Measurements from ENCODE around the gene SLC35A4. TPM values are rescaled to one million over a fixed set of nuclear protein-coding genes. Genes with fewer than 3 reads are reported as not detected.

Gene SLC35A4
- total and polyA plus RNA-seq, 4 donors = 24.9 to 43.4 (median 32.2) TPM

DNA sequence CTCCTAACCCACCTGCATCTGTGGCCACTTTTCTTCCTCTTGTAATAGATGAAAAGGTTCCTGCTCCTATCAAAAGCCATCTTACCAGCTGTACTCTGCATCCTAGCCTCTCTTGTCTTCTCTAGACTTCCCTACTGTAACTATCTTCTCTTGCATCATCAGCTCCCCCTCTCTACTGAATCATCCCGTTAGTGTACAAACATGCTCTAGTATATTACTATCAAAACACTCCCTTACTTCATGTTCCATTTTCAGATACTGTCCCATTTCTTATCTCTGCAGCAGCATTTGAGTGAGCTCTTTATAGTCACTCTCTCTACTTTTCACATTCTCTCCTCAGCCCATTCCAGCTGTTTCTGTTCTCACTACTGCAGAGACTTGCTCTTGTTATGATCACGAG, 10.2 kb upstream of the SLC35A4 start:
- WGBS, 2 donors = 65 to 72% methylated on average over 2 of the region's 2 CpGs
- Histone ChIP-seq H3K27me3 (ENCODE audit: control insufficient read depth in 1 of 2, insufficient read depth in 2 of 2, low read length in 1 of 2) (no peaks in the 10 kb centered on the region), H3K9me3 (ENCODE audit: control insufficient read depth, low read length) (no peaks in the 10 kb centered on the region), H3K4me1 (ENCODE audit: control insufficient read depth in 1 of 2, insufficient read depth in 2 of 2, low read length in 2 of 2) (peaks cover 0 to 4% of the 10 kb centered on the region in 2 donors), H3K4me3 (ENCODE audit: low read length in 2 of 2) (no peak overlapping the region), H3K36me3 (ENCODE audit: control insufficient read depth in 1 of 2, insufficient read depth in 2 of 2, low read length in 1 of 2) (peaks cover 0 to 6% of the 10 kb centered on the region in 2 donors), H3K27ac (ENCODE audit: low read depth in 1 of 2, low read length in 2 of 2) (no peak overlapping the region)
- intact Hi-C loops (cut with DNase I) = no loop called here
- no peak for DNase-seq
- ATAC-seq (ENCODE audit: low FRiP score) = no peak

DNA sequence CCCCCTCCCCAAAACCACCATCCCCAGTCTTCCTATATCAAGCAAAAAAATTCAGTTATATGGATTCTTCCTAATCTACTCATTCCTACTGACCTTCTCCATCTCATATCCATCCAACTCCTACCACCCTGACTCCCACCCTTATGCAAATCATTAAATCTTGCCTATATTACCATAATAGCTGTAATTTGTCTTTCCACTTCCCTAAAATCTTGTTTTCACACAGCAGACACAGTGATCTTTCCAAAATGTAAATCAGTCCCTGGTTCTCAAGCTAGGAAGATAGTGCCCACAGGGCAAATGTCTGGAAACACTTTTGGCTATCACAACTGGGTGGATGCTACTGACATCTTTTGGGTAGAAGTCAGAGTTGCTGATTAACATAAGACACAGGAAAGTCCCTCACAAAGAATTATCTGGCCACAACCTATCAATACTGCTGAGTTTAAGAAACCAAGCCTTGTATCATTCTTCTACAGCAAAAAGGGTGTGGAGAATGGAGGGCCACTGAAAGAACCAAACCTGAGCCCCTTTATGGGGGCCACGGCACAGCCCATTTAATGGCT, 8.8 kb upstream of the SLC35A4 start:
- Histone ChIP-seq H3K27ac (ENCODE audit: low read depth in 1 of 2, low read length in 2 of 2) (no peak overlapping the region), H3K4me1 (ENCODE audit: control insufficient read depth in 1 of 2, insufficient read depth in 2 of 2, low read length in 2 of 2) (peaks cover 0 to 4% of the 10 kb centered on the region in 2 donors), H3K4me3 (ENCODE audit: low read length in 2 of 2) (no peak overlapping the region), H3K9me3 (ENCODE audit: control insufficient read depth, low read length) (no peaks in the 10 kb centered on the region), H3K36me3 (ENCODE audit: control insufficient read depth in 1 of 2, insufficient read depth in 2 of 2, low read length in 1 of 2) (peaks cover 0 to 3% of the 10 kb centered on the region in 2 donors), H3K27me3 (ENCODE audit: control insufficient read depth in 1 of 2, insufficient read depth in 2 of 2, low read length in 1 of 2) (no peaks in the 10 kb centered on the region)
- 75 to 88% methylated on average over 1 of the region's 1 CpG for WGBS, 2 donors
- no peak for ATAC-seq (ENCODE audit: low FRiP score)
- no peak for DNase-seq
- intact Hi-C loops (cut with DNase I) = loop anchor here in 1 of 2 donors (5.0 kb wide), 1 partner anchor 91 kb away; the partner anchor contains the start of genes IK and NDUFA2

DNA sequence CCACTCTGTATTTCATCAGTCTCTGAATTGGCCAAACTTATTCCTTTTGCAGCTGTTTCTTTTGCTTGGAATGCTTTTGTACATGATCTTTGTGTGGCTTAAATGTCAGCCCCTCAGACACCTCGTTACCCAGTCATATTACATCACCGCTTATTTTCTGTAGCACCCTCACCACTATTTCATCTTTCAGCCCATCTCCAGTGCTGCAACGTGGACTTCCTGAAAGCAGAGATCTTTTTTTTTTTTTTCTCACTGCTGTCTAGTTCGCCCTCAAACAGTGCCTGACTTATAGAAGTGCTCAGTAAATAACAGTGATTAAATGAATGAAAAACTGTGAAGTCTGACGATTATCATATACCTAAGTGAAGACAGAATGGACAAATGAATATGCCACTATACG, 8.2 kb upstream of the SLC35A4 start:
- intact Hi-C loops (cut with DNase I) = loop anchor here in 1 of 2 donors (5.0 kb wide), 1 partner anchor 91 kb away; the partner anchor contains the start of genes IK and NDUFA2
- 2 to 3% methylated on average over 6 of the region's 6 CpGs for WGBS, 2 donors
- ATAC-seq (ENCODE audit: low FRiP score) = no peak

DNA sequence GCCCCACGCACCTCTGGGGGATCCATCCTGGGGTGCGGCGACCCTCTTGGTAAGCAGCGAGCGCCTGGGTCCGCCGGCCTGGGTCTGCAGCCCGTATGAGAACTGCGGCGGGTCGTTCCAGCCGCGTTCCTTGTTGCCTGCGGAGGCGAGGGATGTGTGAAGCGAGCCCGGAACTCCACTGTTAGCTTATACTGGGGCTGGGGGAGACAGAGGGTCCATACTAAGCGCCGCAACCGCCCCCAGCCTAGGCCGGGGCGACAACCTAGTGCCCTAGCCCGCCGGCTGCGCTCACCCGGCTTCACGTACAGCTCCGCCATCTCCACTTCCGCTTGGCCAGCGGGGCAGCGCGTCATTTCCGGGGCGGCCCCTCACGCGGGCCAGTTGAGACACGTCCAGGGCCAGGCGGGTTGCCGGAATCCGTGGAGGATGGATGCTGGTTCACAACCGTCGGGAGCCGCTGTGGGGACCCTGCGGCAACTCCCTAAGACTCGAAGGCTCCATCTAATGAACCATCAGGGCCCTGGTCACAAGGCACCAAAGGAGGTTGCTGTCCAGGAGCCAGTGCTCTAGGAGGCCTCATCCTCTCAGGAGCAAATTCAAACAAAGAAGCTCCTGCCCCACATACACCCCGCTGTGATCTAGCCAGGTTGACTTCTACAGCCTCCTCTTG, 7.4 kb upstream of the SLC35A4 start, which contains the start of gene SRA1:
SRA1 (minus strand) TSS at position 338 of the 670 bp plus-strand sequence; CDS start at position 317, 21 bp downstream.
- Histone ChIP-seq H3K27ac (ENCODE audit: low read depth in 1 of 2, low read length in 2 of 2) (peak within 1 kb of the TSS; percentile 5 to 49), H3K27me3 (ENCODE audit: control insufficient read depth in 1 of 2, insufficient read depth in 2 of 2, low read length in 1 of 2) (no peaks in the 10 kb centered on the region), H3K4me1 (ENCODE audit: control insufficient read depth in 1 of 2, insufficient read depth in 2 of 2, low read length in 2 of 2) (peaks cover 0 to 4% of the 10 kb centered on the region in 2 donors), H3K9me3 (ENCODE audit: control insufficient read depth, low read length) (no peaks in the 10 kb centered on the region), H3K36me3 (ENCODE audit: control insufficient read depth in 1 of 2, insufficient read depth in 2 of 2, low read length in 1 of 2) (no peaks in the 10 kb centered on the region), H3K4me3 (ENCODE audit: low read length in 2 of 2) (peak within 1 kb of the TSS; percentile 43 to 88)
- WGBS, 2 donors = 1% methylated on average over 46 of the region's 46 CpGs
- ATAC-seq (ENCODE audit: low FRiP score) = peak; percentile 96
- intact Hi-C loops (cut with DNase I) = loop anchor here in 1 of 2 donors (5.0 kb wide), 1 partner anchor 90 kb away; the partner anchor contains the start of genes IK and NDUFA2
- peak; percentile 96 to 98 for DNase-seq

More for the DNA sequence above, 8.2 kb upstream of the SLC35A4 start:
- Histone ChIP-seq H3K4me3 (ENCODE audit: low read length in 2 of 2) (peak overlapping the region; percentile 28 to 88), H3K27ac (ENCODE audit: low read depth in 1 of 2, low read length in 2 of 2) (no peak overlapping the region), H3K27me3 (ENCODE audit: control insufficient read depth in 1 of 2, insufficient read depth in 2 of 2, low read length in 1 of 2) (no peaks in the 10 kb centered on the region), H3K36me3 (ENCODE audit: control insufficient read depth in 1 of 2, insufficient read depth in 2 of 2, low read length in 1 of 2) (peaks cover 0 to 3% of the 10 kb centered on the region in 2 donors), H3K4me1 (ENCODE audit: control insufficient read depth in 1 of 2, insufficient read depth in 2 of 2, low read length in 2 of 2) (peaks cover 0 to 4% of the 10 kb centered on the region in 2 donors), H3K9me3 (ENCODE audit: control insufficient read depth, low read length) (no peaks in the 10 kb centered on the region)
- no peak for DNase-seq

DNA sequence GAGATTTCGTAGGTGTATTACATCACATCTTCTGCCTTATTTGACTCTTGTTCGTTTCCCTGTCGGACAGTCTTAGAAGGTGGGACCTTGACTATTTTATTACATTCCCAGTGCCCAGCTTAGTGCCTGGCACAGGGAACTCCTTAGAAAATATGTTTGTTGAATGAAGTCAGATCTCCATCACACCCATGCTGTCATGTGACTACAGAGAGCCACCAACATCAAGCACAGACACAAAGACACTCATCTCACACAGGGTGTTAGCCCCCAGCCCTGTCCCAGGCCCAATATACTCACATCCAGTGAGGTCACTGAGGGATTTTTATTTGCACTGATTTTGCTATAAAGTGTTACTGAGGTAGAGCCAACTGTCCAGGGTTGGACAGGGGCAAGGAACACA, 6.7 kb upstream of the SLC35A4 start:
- ATAC-seq (ENCODE audit: low FRiP score) = no peak
- DNase-seq = no peak
- H3K4me1 ChIP-seq (ENCODE audit: control insufficient read depth in 1 of 2, insufficient read depth in 2 of 2, low read length in 2 of 2) = peaks cover 0 to 4% of the 10 kb centered on the region in 2 donors

DNA sequence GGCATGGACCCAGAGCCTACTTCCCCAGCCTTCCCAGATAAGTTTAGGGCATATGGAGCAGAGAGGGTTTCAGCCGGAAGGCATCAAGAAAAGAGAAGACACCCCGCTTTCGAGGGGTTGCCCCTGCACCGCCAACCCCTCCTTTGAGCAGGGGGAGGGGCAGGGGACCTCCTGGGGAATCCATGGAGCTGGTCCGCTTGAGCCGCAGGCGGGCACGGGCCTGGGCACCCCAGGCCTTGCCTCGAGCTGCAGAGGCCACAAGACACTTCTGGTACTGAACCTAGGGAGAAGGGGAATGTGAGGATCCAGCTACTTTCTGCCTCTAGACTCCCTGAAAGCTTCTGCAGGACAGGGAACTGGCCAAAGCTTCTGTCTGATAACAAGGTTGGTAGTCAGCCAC, 6.1 kb upstream of the SLC35A4 start:
- H3K36me3 ChIP-seq (ENCODE audit: control insufficient read depth in 1 of 2, insufficient read depth in 2 of 2, low read length in 1 of 2) = no peaks in the 10 kb centered on the region
- H3K27me3 ChIP-seq (ENCODE audit: control insufficient read depth in 1 of 2, insufficient read depth in 2 of 2, low read length in 1 of 2) = no peaks in the 10 kb centered on the region
- intact Hi-C loops (cut with DNase I) = loop anchor here in 1 of 2 donors (5.0 kb wide), 1 partner anchor 89 kb away; the partner anchor contains the start of genes IK and NDUFA2
- no peak overlapping the region for H3K4me3 ChIP-seq (ENCODE audit: low read length in 2 of 2)
- no peak for DNase-seq
- WGBS, 2 donors = 94 to 95% methylated on average over 9 of the region's 9 CpGs
- no peak for ATAC-seq (ENCODE audit: low FRiP score)
- H3K27ac ChIP-seq (ENCODE audit: low read depth in 1 of 2, low read length in 2 of 2) = no peak overlapping the region
- no peaks in the 10 kb centered on the region for H3K9me3 ChIP-seq (ENCODE audit: control insufficient read depth, low read length)
- peaks cover 0 to 4% of the 10 kb centered on the region in 2 donors for H3K4me1 ChIP-seq (ENCODE audit: control insufficient read depth in 1 of 2, insufficient read depth in 2 of 2, low read length in 2 of 2)

More for the DNA sequence above, 6.7 kb upstream of the SLC35A4 start:
- H3K36me3 ChIP-seq (ENCODE audit: control insufficient read depth in 1 of 2, insufficient read depth in 2 of 2, low read length in 1 of 2) = no peaks in the 10 kb centered on the region
- no peaks in the 10 kb centered on the region for H3K27me3 ChIP-seq (ENCODE audit: control insufficient read depth in 1 of 2, insufficient read depth in 2 of 2, low read length in 1 of 2)
- peak overlapping the region; percentile 5 to 49 for H3K27ac ChIP-seq (ENCODE audit: low read depth in 1 of 2, low read length in 2 of 2)
- intact Hi-C loops (cut with DNase I) = loop anchor here in 1 of 2 donors (5.0 kb wide), 1 partner anchor 89 kb away; the partner anchor contains the start of genes IK and NDUFA2
- 84% methylated on average over 3 of the region's 3 CpGs for WGBS, 2 donors
- no peaks in the 10 kb centered on the region for H3K9me3 ChIP-seq (ENCODE audit: control insufficient read depth, low read length)
- no peak overlapping the region for H3K4me3 ChIP-seq (ENCODE audit: low read length in 2 of 2)

DNA sequence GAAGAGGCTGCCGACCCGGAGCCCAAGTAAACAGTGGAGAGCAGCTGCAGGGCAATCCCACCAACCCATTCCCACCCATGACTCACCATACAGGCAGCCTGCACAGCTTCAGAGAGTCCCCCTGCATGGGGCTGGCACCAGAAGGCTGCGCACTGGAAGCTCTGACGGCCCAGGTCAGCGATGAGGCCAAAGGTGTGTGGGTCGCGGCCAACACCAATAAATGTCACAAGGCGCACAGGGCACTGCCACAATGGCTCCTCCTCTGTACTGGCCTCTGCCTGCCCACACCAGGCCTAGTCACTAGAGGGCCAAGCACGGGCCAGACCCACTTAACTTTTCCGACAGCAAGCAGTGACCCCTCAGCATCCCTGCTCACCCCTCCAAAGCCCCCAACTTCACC, 4.4 kb upstream of the SLC35A4 start:
- intact Hi-C loops (cut with DNase I) = loop anchor here in 1 of 2 donors (5.0 to 10.0 kb wide), 2 partner anchors 77 to 145 kb away; partner anchors contain the start of genes TMCO6 and ZMAT2
- H3K27ac ChIP-seq (ENCODE audit: low read depth in 1 of 2, low read length in 2 of 2) = no peak overlapping the region
- H3K9me3 ChIP-seq (ENCODE audit: control insufficient read depth, low read length) = no peaks in the 10 kb centered on the region
- H3K4me1 ChIP-seq (ENCODE audit: control insufficient read depth in 1 of 2, insufficient read depth in 2 of 2, low read length in 2 of 2) = peaks cover 0 to 4% of the 10 kb centered on the region in 2 donors
- no peak for ATAC-seq (ENCODE audit: low FRiP score)
- H3K4me3 ChIP-seq (ENCODE audit: low read length in 2 of 2) = no peak overlapping the region
- H3K36me3 ChIP-seq (ENCODE audit: control insufficient read depth in 1 of 2, insufficient read depth in 2 of 2, low read length in 1 of 2) = no peaks in the 10 kb centered on the region
- DNase-seq = no peak
- 88 to 92% methylated on average over 10 of the region's 10 CpGs for WGBS, 2 donors
- no peaks in the 10 kb centered on the region for H3K27me3 ChIP-seq (ENCODE audit: control insufficient read depth in 1 of 2, insufficient read depth in 2 of 2, low read length in 1 of 2)

DNA sequence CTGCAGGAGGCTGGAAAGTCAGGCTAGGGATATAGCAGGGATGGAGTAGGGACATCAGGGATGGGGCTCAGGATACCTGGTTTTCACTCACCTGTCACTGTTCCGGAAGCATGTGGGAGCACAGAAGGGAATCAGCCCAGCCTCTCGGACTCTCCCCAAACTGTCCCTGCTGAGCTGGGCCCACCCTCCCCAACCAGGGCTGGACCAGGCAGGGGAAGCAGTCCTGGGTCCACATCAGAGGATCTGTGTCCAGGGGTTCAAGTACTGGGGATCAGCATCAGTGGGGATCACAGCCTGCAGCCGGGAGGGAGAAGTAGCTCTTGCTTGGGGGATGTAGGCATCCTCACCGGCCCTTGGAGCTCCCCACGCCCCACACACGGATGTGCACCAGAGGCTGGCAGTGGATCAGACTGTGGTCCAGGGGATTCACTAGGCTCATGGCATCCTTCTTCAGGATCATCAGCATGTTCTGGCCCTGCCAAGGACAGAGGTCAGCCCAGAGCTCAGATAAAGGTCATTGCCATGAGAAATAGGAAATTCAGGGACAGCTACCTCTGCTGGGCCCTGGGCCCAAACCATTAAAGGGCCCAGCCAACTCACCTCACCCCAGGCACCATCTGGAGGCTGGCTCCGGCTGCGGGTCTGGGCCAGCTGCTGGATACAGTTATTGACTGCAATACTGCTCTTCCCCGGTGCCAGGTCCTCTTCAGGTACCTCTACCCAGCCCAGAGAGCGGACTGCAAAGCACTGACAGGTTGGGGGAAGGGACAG, 2.7 kb upstream of the SLC35A4 start:
- no peaks in the 10 kb centered on the region for H3K4me1 ChIP-seq (ENCODE audit: control insufficient read depth in 1 of 2, insufficient read depth in 2 of 2, low read length in 2 of 2)
- H3K4me3 ChIP-seq (ENCODE audit: low read length in 2 of 2) = no peak overlapping the region
- H3K27me3 ChIP-seq (ENCODE audit: control insufficient read depth in 1 of 2, insufficient read depth in 2 of 2, low read length in 1 of 2) = no peaks in the 10 kb centered on the region
- no peaks in the 10 kb centered on the region for H3K9me3 ChIP-seq (ENCODE audit: control insufficient read depth, low read length)
- ATAC-seq (ENCODE audit: low FRiP score) (no peak), DNase-seq (no peak)
- intact Hi-C loops (cut with DNase I) = loop anchor here in 1 of 2 donors (5.0 to 10.0 kb wide), 2 partner anchors 75 to 143 kb away; partner anchors contain the start of genes TMCO6 and ZMAT2
- WGBS, 2 donors = 93% methylated on average over 10 of the region's 10 CpGs
- no peaks in the 10 kb centered on the region for H3K36me3 ChIP-seq (ENCODE audit: control insufficient read depth in 1 of 2, insufficient read depth in 2 of 2, low read length in 1 of 2)
- H3K27ac ChIP-seq (ENCODE audit: low read depth in 1 of 2, low read length in 2 of 2) = no peak overlapping the region

Data from aorta (tissue), 5 donors.